HG02852 (cell line): Measurements from ENCODE around the gene MAPK11.

Experiments used
- ATAC-seq: cut with Tn5 transposase; IDR thresholded peaks from one replicate; pipeline ENCODE4 v1.9.1; 2021; ENCODE audit warnings: mild to moderate bottlenecking, moderate library complexity; ENCODE audit not compliant: unreplicated experiment

MAPK11 gene

GRCh38 chr22:50308597-50308935 is 38.4 kb upstream of the MAPK11 start:
- ATAC-seq = no peak

GRCh38 chr22:50307890-50308596 is 37.9 kb upstream of the MAPK11 start:
- ATAC-seq = no peak

GRCh38 chr22:50306753-50307749 is 36.9 kb upstream of the MAPK11 start, which contains the start of gene PLXNB2:
TSS of gene PLXNB2 (minus strand) at chr22:50307646. CDS start at chr22:50290584, 17,062 bp downstream.
- no peak for ATAC-seq

- ATAC-seq = no peak
Measured at GRCh38 chr22:50305923-50306566, 35.9 kb upstream of the MAPK11 start.

- ATAC-seq = no peak
Measured at GRCh38 chr22:50305393-50305922, 35.3 kb upstream of the MAPK11 start.

GRCh38 chr22:50304528-50305392 is 34.6 kb upstream of the MAPK11 start:
- no peak for ATAC-seq

- ATAC-seq = no peak
Measured at GRCh38 chr22:50303848-50304527, 33.8 kb upstream of the MAPK11 start.

GRCh38 chr22:50303515-50303847 is 33.3 kb upstream of the MAPK11 start:
- ATAC-seq = no peak

- ATAC-seq = no peak
Measured at GRCh38 chr22:50302564-50302963, 32.4 kb upstream of the MAPK11 start.

GRCh38 chr22:50302041-50302541 is 31.9 kb upstream of the MAPK11 start:
- no peak for ATAC-seq

GRCh38 chr22:50301581-50301991 is 31.4 kb upstream of the MAPK11 start:
- no peak for ATAC-seq

GRCh38 chr22:50300620-50301257 is 30.6 kb upstream of the MAPK11 start:
- ATAC-seq = no peak

- ATAC-seq = no peak
Measured at GRCh38 chr22:50299785-50300619, 29.8 kb upstream of the MAPK11 start.

- no peak for ATAC-seq
Measured at GRCh38 chr22:50298937-50299784, 29.0 kb upstream of the MAPK11 start.

GRCh38 chr22:50298266-50298637 is 28.1 kb upstream of the MAPK11 start:
- ATAC-seq = no peak

GRCh38 chr22:50297510-50298265 is 27.5 kb upstream of the MAPK11 start:
- no peak for ATAC-seq
